ENCODE data around the gene PRR19.

- TF ChIP-seq POLR2A (IDR thresholded peaks at IDR 0.05) (no peak), CTCF (IDR thresholded peaks at IDR 0.05) (no peak), EP300 (IDR thresholded peaks at IDR 0.05) (no peak)
These were observed 34.0 kb downstream of the PRR19 start for GRCh38 chr19:42335971-42336370.

Measured in tibial nerve (tissue), 4 donors.